Stimulated activated CD4-positive, alpha-beta T cell treated with anti-CD3 and anti-CD28 coated beads, TNF-alpha, amount 100 ng/mL, for 1 hour (primary cell): Measurements from ENCODE around the gene FNIP1.
"Not testable (repeated sequence)": the region's sequence is repeated elsewhere in the genome, so short reads cannot be mapped to it uniquely, and the experiment has no call there.

ENCODE experiments used
- DNase-seq, 3 donors: peaks; one replicate each; pipeline ENCODE4 v3.0.0-alpha.2; 2020; ENCODE audit warnings: low read depth in 3 of 3, low spot score in 1 of 3

Gene FNIP1

DNA sequence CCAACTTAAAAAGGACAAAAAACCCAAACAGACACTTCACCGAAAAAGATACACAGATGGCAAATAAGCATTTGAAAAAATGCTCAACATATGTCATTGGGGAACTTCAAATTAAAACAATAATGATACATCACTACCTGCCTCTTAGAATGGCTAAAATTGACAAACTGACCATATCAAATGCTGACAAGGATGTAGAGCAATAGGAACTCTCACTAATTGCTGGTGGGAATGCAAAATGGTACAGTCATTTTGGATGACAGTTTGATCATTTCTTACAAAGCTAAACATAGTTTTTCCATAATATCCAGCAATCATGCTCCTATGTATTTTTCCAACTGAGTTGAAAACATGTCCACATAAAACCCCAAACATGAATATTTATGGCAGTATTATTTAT is 102.9 kb downstream of the FNIP1 start:
- DNase-seq: no peak

DNA sequence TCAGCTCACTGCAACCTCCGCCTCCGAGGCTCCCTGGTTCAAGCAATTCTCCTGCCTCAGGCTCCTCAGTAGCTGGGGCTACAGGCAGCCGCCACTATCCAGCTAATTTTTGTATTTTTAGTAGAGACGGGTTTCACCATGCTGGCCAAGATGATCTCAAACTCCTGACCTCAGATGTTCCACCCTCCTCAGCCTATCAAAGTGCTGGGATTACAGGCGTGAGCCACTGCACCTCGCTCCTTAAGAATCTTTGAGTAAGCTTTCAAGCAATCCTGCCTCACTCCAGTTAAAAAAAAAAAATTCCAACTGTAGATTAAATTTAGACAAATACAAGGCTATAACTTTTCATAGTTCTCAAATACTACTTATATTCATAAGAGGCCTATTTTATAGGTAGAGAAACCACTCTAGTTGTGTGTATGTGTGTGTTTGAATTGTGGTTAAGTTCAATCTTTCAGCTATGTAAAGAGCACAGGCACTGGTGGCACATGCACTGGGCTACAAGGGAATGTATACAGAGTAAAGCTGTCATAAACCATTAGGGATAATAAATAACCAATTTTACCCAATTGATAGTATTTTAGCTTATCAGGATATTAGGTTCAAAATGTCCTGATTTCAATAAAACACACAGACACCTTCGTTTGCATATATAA is 111.2 kb downstream of the FNIP1 start:
- DNase-seq: no peak

DNA sequence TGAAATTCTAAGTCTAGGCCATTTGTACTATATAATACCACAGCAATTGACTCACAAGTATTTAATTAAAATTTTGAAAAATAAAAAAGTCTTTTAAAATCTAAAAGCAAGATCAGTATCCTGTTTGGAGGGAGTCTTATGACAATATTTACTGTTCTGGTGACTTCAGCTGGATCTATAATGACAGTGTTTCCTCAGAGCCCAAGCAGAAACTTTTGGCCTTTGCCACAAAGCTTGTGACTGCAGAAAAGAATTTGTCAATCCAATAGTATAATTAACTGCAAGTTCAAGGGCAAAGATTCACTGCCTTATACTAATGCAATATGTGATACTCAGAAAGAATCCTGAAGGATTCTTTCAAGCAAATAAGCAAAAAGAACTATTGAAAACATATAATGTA is 112.2 kb downstream of the FNIP1 start:
- no peak for DNase-seq

DNA sequence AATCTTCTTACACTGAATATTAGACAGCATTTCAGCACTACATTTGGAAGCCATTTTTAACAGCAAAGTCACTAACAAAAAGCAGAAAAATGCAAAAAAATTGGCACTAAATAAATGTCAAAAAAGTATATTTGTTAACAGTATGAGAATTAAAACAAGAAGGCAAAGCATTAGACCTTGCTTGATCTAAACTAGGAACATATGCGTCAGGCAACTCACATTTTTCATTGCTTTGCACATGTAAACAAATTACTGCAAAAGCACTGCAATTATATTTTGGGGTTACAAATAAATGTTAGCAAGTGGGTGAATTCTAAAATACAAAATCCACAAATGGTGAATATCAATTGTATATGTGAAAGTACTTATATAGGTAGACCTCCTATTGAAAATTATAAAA is 112.8 kb downstream of the FNIP1 start:
- no peak for DNase-seq

DNA sequence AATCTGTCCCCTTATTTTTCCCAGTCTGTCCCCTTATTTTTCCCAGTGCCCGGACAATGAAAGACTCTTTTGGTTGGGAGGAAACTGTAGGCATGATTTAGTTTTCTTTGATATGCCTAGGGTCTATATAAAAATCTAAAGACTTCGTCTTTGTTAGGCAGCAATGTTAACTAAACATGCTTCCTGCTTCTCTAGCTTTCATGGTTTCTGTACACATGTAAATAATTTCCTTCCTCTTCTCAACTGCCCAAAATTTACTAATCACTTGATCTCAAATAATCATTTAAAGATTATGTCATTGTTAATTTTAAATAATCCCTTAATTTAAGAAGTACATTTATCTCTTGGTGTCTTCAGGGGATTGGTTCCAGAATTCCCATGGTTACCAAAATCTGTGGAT is 114.0 kb downstream of the FNIP1 start:
- DNase-seq: no peak

DNA sequence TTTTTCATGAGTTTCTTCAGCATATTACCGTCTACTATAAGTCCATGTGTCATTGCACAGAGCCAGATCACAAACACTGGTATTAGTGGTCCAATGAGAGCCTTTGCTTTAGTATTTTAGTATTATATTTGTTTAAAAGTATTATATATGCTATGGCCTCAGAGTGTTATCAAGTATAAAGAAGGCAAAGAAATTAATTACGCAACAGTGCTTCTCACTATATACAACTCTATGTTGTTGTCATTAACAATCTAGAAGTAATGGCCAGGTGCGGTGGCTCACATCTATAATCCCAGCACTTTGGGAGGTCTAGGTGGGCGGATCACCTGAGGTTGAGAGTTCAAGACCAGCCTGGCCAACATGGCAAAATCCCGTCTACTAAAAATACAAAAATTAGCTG is 114.6 kb downstream of the FNIP1 start:
- no peak for DNase-seq

DNA sequence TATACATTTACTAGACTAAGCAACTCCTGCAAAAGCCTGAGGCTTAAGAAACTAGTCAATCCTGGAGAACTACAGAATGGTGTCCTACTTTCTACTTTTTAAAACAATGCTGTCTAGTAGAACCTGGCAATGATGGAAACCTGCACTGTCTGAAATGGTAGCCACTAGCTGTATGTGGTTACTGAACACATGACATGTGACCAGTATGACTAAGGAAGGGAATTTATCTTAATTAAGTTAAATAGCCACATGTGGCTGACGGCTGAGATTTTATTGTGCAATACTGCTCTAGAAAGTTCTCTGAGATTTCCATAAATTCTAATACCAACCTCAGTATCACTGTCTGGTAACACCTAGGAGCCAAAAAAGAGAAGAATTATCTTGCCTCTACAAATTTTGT is 116.9 kb downstream of the FNIP1 start:
- no peak for DNase-seq

DNA sequence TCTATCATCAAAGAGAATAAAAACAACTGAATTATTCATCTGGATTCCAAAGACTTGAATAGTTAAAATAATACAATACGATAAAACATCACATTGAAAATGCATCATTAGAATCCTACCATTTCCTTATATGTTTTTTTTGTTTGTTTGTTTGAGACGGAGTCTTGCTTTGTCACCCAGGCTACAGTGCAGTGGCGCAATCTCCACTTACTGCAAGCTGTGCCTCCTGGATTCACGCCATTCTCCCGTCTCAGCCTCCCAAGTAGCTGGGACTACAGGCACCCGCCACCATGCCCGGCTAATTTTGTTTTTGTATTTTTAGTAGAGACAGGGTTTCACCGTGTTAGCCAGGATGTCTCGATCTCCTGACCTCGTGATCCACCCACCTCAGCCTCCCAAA is 118.5 kb downstream of the FNIP1 start:
- DNase-seq: not testable (repeated sequence)

DNA sequence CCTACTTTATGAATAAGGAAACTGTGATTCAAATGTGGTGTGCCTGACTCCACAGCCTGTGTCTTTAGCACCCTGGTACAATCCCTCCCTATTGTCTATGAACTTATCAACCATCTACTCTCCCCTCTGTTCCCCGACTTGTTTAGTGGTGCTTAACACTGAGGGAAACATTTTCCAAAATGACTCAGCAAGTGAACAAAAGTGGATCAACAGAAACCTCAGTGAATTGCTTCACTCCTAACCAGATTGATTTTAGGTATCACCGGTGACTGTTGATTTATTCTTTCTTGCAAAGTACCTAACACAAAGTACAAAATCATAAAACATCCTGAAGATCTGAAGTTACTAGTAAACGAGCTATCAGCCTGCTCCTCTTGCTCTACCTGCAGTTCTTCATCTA is 119.7 kb downstream of the FNIP1 start:
- DNase-seq: no peak

DNA sequence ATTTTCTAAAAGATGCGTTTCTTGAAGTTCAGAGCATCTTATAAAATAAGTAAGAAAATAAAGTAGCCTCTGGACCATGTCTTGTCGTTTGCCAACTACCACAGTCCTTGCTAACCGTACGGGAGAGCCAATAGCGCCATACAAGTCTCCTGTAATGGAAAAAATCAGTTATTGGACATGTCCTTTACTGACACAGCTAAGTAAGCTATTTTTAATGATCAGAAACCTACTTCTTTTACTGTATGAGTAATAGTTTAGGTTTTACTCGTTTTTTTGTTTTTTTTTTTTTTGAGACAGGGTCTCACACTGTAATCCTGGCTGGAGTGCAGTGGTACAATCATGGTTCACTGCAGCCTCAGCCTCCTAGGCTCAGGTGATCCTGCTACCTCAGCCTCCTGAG is 124.0 kb downstream of the FNIP1 start:
- DNase-seq: no peak

DNA sequence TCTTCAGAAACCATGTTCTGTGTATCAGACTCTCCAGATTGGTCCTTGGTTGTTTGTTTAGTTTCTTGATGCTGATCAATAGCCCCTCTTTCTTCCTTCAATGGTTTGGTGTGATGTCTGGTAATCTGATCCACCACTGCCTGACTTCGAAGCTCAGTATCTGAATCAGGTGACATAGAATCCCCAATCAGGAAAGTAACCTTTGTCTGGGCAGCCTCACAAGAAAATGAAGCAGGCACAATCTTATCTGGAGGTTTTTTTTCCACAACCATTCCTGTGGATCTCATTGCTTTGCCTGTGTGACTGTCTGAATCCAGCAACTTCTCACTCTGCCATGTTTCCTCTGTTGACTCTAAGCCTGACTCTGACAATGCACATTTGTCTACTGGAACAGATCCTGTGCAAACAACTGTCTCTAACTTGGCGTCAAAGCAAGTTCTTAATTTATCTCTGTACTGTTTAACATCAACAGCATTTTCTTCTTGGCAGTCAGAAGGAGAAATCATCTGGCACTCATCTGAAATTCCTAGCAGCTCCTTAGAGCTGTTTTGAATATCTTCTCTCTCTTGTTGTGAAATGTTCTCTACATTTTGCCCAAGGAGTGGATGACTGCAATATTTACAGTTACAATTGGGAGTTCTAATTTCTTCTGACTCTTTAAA is 124.7 kb downstream of the FNIP1 start:
- DNase-seq: no peak

DNA sequence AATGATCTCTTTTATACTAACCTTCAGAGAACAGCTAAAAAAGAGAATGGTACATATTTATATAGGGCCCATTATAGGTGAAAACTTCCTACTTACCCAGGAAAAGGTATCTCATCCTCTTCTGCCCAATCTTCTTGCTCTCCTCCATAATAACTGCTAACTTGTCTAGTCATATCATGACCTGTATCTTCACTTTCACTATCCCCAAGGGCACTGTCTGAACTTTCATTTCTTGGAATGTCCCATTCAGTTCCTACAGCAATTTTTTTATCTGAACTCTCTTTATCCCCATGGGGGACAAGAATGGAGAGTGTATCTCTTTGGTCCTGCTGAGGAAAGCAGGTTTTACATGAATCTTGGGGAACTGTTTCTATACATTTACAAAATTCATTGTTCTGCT is 125.4 kb downstream of the FNIP1 start:
- DNase-seq: no peak

DNA sequence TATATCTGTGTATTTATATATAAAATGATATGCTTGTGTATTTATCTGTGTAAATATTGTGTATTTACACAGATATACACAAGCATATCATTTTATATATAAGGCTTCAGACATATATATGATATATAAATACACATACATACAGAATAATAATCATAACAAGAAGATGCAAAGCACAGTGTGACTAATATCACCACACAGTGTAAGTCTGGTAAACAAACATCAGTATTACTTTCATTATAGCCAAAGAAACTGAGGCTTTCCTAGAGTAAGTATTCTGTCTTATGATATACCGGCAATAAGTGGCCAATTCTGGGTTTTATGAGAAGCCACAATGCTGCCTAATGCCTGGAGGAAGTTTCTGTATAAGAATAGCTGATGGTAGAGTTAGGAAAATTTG is 131.9 kb downstream of the FNIP1 start:
- no peak for DNase-seq

DNA sequence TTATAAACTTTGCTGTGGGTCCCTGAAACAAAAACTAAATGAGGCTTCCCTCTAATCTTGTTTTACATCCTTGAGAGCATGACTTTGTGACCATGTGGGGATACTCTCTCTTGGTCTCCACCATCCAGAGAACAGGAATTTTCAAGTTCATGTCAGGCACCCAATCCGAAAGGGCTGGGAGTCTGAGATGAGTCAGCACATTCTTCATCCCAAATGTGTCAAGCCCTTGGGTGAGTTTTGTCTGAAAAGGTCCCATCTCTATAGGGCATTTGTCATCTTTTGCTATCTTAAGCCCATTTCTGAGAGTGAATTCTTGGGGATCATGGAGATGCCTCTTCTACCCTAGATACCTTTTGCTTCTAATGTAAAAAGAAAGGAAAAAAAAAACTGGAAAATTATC is 134.9 kb downstream of the FNIP1 start:
- DNase-seq: no peak

DNA sequence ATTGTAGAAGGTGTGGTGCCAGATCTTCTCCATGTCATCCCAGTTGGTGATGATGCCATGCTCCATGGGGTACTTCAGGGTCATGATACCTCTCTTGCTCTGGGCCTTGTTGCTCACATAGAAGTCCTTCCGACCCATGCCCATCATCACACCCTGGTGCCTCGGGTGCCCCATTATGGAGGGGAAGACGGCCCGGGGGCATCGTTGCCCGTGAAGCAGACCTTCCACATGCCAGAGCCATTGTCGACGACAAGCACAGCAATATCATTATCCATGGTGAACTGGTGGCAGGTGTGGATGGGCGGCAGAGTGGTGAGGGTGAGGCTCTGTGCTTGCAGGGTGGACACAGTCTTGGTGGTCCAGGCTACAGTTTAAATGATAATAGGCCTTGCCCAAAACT is 137.0 kb downstream of the FNIP1 start:
- no peak for DNase-seq

DNA sequence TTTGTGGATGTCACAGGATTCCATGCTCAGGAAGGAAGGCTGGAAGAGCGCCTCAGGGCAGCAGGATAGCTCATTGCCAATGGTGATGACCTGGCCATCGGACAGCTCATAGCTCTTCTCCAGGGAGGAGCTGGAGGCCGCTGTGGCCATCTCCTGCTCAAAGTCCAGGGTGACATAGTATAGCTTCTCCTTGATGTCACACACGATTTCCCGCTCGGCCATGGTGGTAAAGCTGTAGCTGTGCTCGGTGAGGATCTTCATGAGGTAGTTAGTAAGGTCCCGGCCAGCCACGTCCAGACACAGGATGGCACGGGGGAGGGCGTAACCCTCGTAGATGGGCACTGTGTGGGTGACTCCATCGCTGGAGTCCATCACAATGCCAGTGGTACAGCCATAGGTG is 137.5 kb downstream of the FNIP1 start:
- no peak for DNase-seq

DNA sequence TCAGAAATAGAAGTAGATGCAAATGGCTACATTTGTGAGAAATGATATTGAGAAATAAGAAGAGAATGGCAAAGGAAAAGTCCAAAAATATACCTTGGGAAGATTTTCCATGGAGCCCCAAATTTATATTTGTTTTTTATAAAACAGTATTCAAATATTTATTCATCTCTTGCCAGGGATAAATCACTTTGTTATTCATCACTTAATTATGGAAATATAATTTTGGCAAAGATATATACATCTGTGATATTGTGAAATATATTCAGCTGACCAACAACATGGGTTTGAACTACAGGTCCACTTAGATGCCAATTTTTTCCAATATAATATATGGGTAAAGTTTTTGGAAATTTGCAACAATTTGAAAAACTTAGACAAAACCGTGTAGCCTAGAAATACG is 142.0 kb downstream of the FNIP1 start:
- DNase-seq: no peak

DNA sequence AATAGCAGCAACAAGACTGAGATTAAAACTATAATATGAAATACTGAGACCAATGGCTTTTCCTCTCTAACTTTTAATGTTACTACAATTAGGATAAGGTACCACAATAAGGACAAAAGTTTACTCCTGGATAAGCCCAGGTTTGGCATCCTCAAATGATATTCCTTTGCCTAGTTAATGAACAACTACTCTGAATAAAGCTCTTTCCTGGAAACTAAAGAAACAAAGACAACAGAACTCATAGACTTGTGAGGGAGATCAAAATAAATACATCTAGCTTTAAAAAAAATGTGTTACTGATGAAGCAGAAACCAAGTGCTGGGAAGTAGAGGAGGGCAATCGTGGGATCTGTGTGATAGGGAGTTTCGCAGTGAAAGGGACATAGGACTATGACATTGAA is 142.5 kb downstream of the FNIP1 start:
- DNase-seq: no peak

DNA sequence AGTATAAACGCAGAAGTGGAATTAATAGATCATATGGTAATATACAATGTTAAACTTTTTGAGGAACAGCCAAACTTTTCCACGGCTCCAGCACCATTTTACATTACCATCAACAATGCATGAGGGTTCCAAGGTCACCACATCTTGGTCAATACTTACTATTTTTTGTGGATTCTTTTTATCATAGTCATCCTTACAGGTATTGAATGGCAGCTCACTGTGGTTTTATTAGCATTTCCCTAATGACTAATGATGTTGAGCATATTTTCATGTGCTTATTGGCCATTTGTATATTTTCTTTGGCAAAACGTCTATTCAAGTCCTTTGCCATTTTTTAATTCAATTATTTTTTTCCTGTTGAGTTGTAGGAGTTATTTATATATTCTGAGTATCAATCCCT is 147.7 kb downstream of the FNIP1 start:
- no peak for DNase-seq

DNA sequence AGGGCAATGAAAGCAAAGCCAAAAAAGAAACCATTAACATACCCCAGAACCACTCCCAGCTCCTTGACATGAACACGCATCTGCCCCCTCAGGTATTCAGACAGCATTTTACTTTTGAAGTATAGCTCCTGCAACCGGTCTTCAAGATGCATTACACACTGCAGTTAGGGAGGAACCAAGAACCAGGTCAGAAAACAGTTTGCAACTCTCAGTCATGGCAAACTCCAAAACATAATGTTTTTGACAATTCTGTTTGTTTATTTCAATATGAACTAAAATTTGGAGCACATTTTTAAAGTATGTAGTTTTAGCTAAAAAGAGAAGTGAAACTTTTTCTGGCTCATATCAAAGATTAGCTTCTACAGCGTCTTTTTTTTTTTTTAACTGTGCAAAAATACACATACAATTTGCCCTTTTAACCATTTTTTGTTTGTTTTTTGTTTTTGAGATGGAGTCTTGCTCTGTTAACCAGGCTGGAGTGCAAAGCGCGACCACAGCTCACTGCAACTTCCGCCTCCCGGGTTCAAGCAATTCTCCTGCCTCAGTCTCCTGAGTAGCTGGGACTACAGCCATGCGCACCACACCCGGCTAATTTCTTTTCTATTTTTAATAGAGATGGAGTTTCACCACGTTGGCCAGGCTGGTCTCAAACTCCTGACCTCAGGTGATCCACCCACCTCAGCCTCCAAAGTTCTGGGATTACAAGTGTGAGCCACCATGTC is 149.6 kb downstream of the FNIP1 start:
- DNase-seq: no peak

DNA sequence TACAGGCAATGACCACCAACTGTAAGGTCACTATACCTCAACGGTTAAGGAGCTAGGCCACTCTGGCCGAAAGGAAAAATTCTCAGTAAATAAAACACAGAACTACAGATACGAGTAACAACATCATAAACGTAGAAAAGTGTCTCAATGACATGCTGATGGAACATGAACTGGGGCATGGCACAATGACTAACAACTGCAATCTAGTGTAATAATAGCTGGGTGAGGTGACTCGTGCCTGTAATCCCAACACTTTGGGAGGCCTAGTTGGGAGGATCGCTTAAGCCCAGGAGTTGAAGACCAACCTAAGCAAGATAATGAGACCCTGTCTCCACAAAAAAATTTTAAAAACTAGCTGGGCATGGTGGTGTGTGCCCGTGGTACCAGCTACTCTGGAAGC is 152.0 kb downstream of the FNIP1 start:
- no peak for DNase-seq

DNA sequence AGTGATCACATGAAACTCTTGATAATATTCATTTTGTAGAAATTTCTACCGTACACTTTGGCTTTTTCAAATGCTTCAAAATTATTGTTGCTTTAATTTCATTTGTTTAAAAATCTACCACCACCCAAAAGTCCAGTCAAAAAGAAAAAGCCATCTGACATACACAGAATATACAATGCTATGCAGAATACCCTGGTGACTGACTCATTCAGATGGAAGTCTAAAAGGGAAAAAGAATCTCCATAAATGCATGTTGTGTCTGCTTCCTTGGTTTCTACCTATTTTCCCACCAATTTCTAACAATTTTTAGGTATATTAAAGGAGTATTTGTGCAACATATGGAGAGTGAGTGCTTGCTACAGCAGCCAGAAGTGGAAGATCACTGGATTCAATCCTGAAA is 152.4 kb downstream of the FNIP1 start:
- no peak for DNase-seq

DNA sequence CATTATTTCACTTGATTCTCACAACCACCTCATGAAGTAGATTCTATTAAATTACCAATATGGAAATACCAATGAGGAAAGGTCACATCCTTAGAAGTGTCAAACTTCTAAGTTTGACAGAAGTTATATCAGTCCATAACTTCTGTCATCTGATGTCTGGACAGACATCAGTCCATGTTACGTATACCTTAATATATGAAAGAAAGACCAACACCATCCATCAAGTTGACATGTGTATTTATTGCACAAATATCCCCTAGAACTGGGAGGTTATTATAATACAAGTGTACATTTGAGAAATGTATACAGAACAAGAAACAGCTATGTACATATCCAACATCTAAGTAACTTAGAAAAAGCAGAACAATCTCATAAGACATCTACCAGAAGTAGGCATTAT is 155.3 kb downstream of the FNIP1 start:
- DNase-seq: no peak
